ENCODE data around the gene FUBP3. TPM values are rescaled to one million over a fixed set of nuclear protein-coding genes. Genes with fewer than 3 reads are reported as not detected.

Gene FUBP3
- total RNA-seq, 1 donor = 37.6 TPM

DNA sequence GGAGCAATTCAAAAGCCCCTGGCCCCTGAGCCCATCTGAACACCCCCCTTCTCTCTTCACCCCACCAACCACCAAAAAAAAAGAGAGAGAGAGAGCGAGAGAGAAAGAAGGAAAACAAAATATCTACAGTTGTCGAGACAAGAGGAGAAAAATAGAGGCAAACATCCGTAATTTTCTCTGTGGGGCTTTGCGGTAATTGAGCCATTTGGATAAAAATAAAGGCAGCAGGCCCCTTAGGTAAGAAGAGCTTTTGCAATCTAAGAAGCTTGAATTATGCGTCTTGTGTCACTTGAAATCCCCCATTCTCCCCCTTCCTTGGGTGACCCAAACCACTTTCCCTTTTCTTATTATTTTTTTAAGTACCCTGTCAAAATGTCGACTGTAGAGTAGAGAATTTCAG is 35.5 kb upstream of the FUBP3 start:
- DNase-seq (ENCODE audit: low read depth) = no peak
- no peak overlapping the region for H3K4me3 ChIP-seq (ENCODE audit: low read depth, low read length)
- TF ChIP-seq, protein P1, sequence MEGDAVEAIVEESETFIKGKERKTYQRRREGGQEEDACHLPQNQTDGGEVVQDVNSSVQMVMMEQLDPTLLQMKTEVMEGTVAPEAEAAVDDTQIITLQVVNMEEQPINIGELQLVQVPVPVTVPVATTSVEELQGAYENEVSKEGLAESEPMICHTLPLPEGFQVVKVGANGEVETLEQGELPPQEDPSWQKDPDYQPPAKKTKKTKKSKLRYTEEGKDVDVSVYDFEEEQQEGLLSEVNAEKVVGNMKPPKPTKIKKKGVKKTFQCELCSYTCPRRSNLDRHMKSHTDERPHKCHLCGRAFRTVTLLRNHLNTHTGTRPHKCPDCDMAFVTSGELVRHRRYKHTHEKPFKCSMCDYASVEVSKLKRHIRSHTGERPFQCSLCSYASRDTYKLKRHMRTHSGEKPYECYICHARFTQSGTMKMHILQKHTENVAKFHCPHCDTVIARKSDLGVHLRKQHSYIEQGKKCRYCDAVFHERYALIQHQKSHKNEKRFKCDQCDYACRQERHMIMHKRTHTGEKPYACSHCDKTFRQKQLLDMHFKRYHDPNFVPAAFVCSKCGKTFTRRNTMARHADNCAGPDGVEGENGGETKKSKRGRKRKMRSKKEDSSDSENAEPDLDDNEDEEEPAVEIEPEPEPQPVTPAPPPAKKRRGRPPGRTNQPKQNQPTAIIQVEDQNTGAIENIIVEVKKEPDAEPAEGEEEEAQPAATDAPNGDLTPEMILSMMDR (IDR thresholded peaks at IDR 0.05; ENCODE audit: insufficient read depth, low read length) = no peak

DNA sequence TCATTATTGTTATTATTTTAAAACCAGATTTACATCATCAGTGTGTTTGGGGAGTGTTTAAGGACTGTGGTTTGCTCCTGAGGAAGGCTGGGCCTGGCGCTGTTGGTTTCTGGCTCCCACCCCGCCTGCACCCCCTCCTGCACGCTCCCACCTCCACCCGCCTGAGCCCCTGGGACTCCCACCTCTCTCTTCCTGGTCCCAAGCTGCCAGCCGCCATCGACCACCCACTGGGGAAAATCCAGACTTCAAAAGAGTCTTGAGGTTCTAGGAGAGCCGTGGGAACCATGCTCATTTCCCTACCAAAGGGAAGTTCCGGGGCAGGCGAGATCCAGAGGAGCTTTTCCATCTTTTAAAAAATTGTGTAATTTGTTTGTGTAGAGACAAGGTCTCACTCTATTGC is 35.0 kb upstream of the FUBP3 start:
- TF ChIP-seq, protein P1 (IDR thresholded peaks at IDR 0.05; ENCODE audit: insufficient read depth, low read length) = no peak

DNA sequence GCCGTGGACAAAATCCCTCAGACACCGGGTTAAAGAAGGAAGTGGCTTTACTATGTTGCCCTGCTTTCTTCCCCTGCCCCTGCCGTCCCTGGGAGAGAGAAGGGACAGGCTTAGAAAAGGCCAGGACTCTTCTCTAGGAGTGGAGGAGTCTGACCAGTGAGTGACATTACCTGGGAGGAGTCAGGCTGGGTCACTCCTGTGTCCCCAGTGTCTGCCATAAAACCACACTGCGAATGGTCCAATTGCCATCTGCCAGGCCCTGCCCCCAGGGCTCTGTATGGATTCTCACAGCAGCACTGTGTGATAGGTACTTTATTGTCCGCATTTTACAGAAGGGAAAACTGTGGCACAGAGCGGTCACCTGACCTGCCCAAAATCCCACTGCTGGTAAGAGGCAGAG is 31.3 kb upstream of the FUBP3 start:
- H3K4me3 ChIP-seq (ENCODE audit: low read depth, low read length) = no peak overlapping the region
- TF ChIP-seq, protein P1 (IDR thresholded peaks at IDR 0.05; ENCODE audit: insufficient read depth, low read length) = no peak
- DNase-seq (ENCODE audit: low read depth) = no peak

More for the DNA sequence above, 35.0 kb upstream of the FUBP3 start:
- H3K4me3 ChIP-seq (ENCODE audit: low read depth, low read length) = no peak overlapping the region
- DNase-seq (ENCODE audit: low read depth) = no peak

DNA sequence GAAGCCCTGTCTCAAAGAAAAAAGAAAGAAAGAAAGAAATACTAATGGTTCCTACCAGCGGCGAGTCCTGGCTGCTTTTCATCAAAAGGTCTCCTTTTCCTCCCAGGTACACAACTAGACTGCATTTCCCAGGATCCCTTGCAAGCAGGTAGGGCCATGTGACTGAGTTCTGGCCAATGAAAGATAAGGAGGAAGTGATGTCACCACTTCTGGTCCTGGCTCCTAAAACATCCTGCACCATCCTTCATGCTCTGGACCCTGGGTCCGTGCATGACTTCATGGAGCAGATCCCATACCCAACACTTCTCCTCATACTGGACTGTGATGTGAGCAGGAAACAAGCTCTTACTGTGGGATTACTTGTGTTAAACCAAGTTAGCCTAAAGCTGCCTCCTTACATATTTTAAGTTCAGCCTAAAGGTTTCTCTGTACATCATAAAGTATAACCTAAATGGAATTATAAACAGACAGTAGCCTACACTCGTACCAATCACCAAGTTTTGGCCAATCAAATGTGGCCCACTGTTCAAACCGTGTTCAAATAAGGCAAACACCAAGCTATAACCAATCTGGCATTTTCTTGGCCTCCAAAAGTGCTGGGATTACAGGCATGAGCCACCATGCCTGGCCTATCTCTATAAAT is 30.2 kb upstream of the FUBP3 start:
- TF ChIP-seq, protein P1 (IDR thresholded peaks at IDR 0.05; ENCODE audit: insufficient read depth, low read length) = no peak
- DNase-seq (ENCODE audit: low read depth) = no peak
- no peak overlapping the region for H3K4me3 ChIP-seq (ENCODE audit: low read depth, low read length)

DNA sequence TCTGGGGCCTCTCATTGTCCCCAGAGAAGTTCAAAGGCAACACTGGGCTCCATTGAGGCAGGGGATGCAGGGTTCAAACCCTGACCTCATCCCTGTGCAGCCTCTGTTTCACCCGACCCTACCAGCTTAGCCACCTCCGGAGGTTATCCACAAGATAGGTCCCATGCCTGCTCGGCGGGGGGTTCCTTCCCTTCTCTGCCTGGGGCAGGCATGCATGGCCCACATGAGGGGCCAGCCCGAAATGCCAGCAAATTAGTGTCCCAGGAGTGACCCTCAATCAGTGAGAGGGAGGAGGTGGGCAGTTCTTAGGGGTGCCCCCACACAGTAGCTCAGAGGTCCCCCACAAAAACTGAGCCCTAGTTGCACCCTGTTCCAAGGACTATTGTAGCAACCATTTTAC is 24.8 kb upstream of the FUBP3 start:
- no peak overlapping the region for H3K4me3 ChIP-seq (ENCODE audit: low read depth, low read length)
- TF ChIP-seq, protein P1 (IDR thresholded peaks at IDR 0.05; ENCODE audit: insufficient read depth, low read length) = no peak
- no peak for DNase-seq (ENCODE audit: low read depth)

DNA sequence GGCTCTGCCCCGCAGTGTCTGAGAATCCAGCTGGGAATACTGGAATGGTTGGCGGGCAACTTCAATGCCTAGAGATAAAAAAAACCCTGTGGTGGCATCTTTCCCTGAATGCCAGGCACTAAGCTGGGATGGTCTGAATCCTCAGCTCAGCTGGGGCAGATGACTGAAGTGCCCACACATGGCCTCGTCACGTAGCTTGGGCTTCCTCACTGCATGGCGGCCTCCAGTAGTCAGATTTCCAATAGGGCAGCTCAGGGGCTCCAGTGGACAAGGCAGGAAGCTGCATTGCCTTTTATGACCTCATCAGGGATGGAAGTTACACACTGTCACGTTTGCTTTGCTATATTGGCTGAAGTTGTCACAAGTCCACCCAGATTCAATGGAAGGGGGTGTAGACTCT is 24.3 kb upstream of the FUBP3 start:
- no peak for DNase-seq (ENCODE audit: low read depth)
- TF ChIP-seq, protein P1 (IDR thresholded peaks at IDR 0.05; ENCODE audit: insufficient read depth, low read length) = no peak
- H3K4me3 ChIP-seq (ENCODE audit: low read depth, low read length) = no peak overlapping the region

DNA sequence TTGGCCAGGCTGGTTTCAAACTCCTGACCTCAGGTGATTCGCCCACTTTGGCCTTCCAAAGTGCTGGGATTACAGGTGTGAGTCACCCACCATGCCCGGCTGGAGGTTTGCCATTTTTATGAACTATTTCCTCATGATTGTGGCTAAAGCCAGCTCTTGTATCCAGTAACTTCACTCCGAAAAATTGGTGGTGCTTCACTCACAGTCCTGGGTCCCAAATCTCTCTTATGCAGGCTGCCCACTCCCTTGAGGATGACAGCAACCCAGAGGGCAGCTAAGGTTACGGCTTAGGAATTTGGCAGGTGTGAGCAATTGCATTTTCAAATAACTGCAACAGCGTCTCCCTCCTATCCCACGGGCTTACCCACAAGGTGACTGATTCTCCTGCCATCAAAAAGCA is 23.4 kb upstream of the FUBP3 start:
- DNase-seq (ENCODE audit: low read depth) = no peak
- H3K4me3 ChIP-seq (ENCODE audit: low read depth, low read length) = no peak overlapping the region
- TF ChIP-seq, protein P1 (IDR thresholded peaks at IDR 0.05; ENCODE audit: insufficient read depth, low read length) = no peak
